Measurements from ENCODE around the gene GGTA1.
"Not testable (repeated sequence)": the region's sequence is repeated elsewhere in the genome, so short reads cannot be mapped to it uniquely, and the experiment has no call there.

The GGTA1 gene

GRCh38 chr9:121441165-121441564 is 58.5 kb downstream of the GGTA1 start:
- no peaks in the 10 kb centered on the region for H3K27me3 ChIP-seq (ENCODE audit: control insufficient read depth, insufficient read depth, low read length)
- no peak overlapping the region for H3K27ac ChIP-seq
- no peak overlapping the region for H2AFZ ChIP-seq
- TF ChIP-seq CTCF (IDR thresholded peaks at IDR 0.05), result no peak
- H3K36me3 ChIP-seq (ENCODE audit: control insufficient read depth, insufficient read depth, low read length), result no peaks in the 10 kb centered on the region
- no peaks in the 10 kb centered on the region for H3K9me3 ChIP-seq (ENCODE audit: control insufficient read depth, low read length)
- H3K4me1 ChIP-seq, result no peaks in the 10 kb centered on the region
- H3K4me3 ChIP-seq (ENCODE audit: low read depth, low read length), result no peak overlapping the region
- no peak overlapping the region for H3K4me2 ChIP-seq (ENCODE audit: low read length)
- H3K79me2 ChIP-seq, result no peaks in the 10 kb centered on the region
- no peak overlapping the region for H3K9ac ChIP-seq

- H3K4me1 ChIP-seq, result no peaks in the 10 kb centered on the region
- H3K9ac ChIP-seq, result no peak overlapping the region
- H3K4me2 ChIP-seq (ENCODE audit: low read length), result no peak overlapping the region
- no peaks in the 10 kb centered on the region for H3K79me2 ChIP-seq
- no peaks in the 10 kb centered on the region for H3K36me3 ChIP-seq (ENCODE audit: control insufficient read depth, insufficient read depth, low read length)
- H3K4me3 ChIP-seq (ENCODE audit: low read depth, low read length), result no peak overlapping the region
- H3K27me3 ChIP-seq (ENCODE audit: control insufficient read depth, insufficient read depth, low read length), result no peaks in the 10 kb centered on the region
- TF ChIP-seq CTCF (IDR thresholded peaks at IDR 0.05), result no peak
- H3K9me3 ChIP-seq (ENCODE audit: control insufficient read depth, low read length), result no peaks in the 10 kb centered on the region
- H2AFZ ChIP-seq, result no peak overlapping the region
- no peak overlapping the region for H3K27ac ChIP-seq
These were observed 59.7 kb downstream of the GGTA1 start for GRCh38 chr9:121439711-121440664.

- Histone ChIP-seq H3K36me3 (ENCODE audit: control insufficient read depth, insufficient read depth, low read length) (no peaks in the 10 kb centered on the region), H3K4me3 (ENCODE audit: low read depth, low read length) (no peak overlapping the region), H3K9ac (no peak overlapping the region), H3K9me3 (ENCODE audit: control insufficient read depth, low read length) (no peaks in the 10 kb centered on the region), H2AFZ (no peak overlapping the region), H3K27me3 (ENCODE audit: control insufficient read depth, insufficient read depth, low read length) (no peaks in the 10 kb centered on the region), H3K4me1 (no peaks in the 10 kb centered on the region), H3K79me2 (no peaks in the 10 kb centered on the region), H3K4me2 (ENCODE audit: low read length) (no peak overlapping the region), H3K27ac (no peak overlapping the region)
- no peak for TF ChIP-seq CTCF (IDR thresholded peaks at IDR 0.05)
These were observed 60.6 kb downstream of the GGTA1 start for GRCh38 chr9:121439016-121439415.

GRCh38 chr9:121437891-121438290 is 61.8 kb downstream of the GGTA1 start:
- no peaks in the 10 kb centered on the region for H3K27me3 ChIP-seq (ENCODE audit: control insufficient read depth, insufficient read depth, low read length)
- no peak overlapping the region for H3K4me3 ChIP-seq (ENCODE audit: low read depth, low read length)
- no peaks in the 10 kb centered on the region for H3K79me2 ChIP-seq
- no peak for TF ChIP-seq CTCF (IDR thresholded peaks at IDR 0.05)
- no peak overlapping the region for H2AFZ ChIP-seq
- no peak overlapping the region for H3K9ac ChIP-seq
- H3K9me3 ChIP-seq (ENCODE audit: control insufficient read depth, low read length), result no peaks in the 10 kb centered on the region
- H3K4me1 ChIP-seq, result no peaks in the 10 kb centered on the region
- H3K27ac ChIP-seq, result no peak overlapping the region
- H3K36me3 ChIP-seq (ENCODE audit: control insufficient read depth, insufficient read depth, low read length), result no peaks in the 10 kb centered on the region
- H3K4me2 ChIP-seq (ENCODE audit: low read length), result no peak overlapping the region

- not testable (repeated sequence) for H3K4me1 ChIP-seq; H3K9me3 ChIP-seq (ENCODE audit: control insufficient read depth, low read length); H2AFZ ChIP-seq; H3K27me3 ChIP-seq (ENCODE audit: control insufficient read depth, insufficient read depth, low read length); H3K4me3 ChIP-seq (ENCODE audit: low read depth, low read length); H3K79me2 ChIP-seq; H3K36me3 ChIP-seq (ENCODE audit: control insufficient read depth, insufficient read depth, low read length); H3K4me2 ChIP-seq (ENCODE audit: low read length); H3K9ac ChIP-seq; H3K27ac ChIP-seq
These were observed 62.6 kb downstream of the GGTA1 start for GRCh38 chr9:121437046-121437445.

Measured in parathyroid adenoma (tissue), 2 donors.